ENCODE data around the gene CACNA1C. TPM values are rescaled to one million over a fixed set of nuclear protein-coding genes. Genes with fewer than 3 reads are reported as not detected.
"Not testable (repeated sequence)": the region's sequence is repeated elsewhere in the genome, so short reads cannot be mapped to it uniquely, and the experiment has no call there.

The CACNA1C gene
- total RNA-seq, 1 donor from 2014 or later: 102 TPM

- DNase-seq (ENCODE audit: low spot score in 2 of 2): no peak
- intact Hi-C loops (cut with DNase I): no loop called here
- peak overlapping the region; percentile 51 to 61 for H3K27ac ChIP-seq
- H3K36me3 ChIP-seq: no peaks in the 10 kb centered on the region
- H3K9me3 ChIP-seq: no peaks in the 10 kb centered on the region
- no peak for TF ChIP-seq CTCF (IDR thresholded peaks at IDR 0.05)
- no peaks in the 10 kb centered on the region for H3K27me3 ChIP-seq
- no peak overlapping the region for H3K4me3 ChIP-seq
- peaks cover 30 to 51% of the 10 kb centered on the region in 2 donors for H3K4me1 ChIP-seq
Observed at GRCh38 chr12:2097617-2098016, 44.8 kb downstream of the CACNA1C start.

GRCh38 chr12:2098852-2099251, 46.1 kb downstream of the CACNA1C start:
- peak overlapping the region in 1 of 2 donors; percentile 11 for H3K4me3 ChIP-seq
- no peaks in the 10 kb centered on the region for H3K36me3 ChIP-seq
- intact Hi-C loops (cut with DNase I): no loop called here
- DNase-seq (ENCODE audit: low spot score in 2 of 2): no peak
- peak overlapping the region; percentile 51 to 61 for H3K27ac ChIP-seq
- H3K9me3 ChIP-seq: no peaks in the 10 kb centered on the region
- peaks cover 24 to 41% of the 10 kb centered on the region in 2 donors for H3K4me1 ChIP-seq
- no peaks in the 10 kb centered on the region for H3K27me3 ChIP-seq
- no peak for TF ChIP-seq CTCF (IDR thresholded peaks at IDR 0.05)

GRCh38 chr12:2099595-2099994, 46.8 kb downstream of the CACNA1C start:
- H3K4me3 ChIP-seq: peak overlapping the region in 1 of 2 donors; percentile 11
- DNase-seq (ENCODE audit: low spot score in 2 of 2): no peak
- intact Hi-C loops (cut with DNase I): no loop called here

GRCh38 chr12:2101359-2101758, 48.6 kb downstream of the CACNA1C start:
- Histone ChIP-seq H3K9me3 (no peaks in the 10 kb centered on the region), H3K27ac (peak overlapping the region in 1 of 2 donors; percentile 19), H3K4me1 (peaks cover 8 to 23% of the 10 kb centered on the region in 2 donors), H3K4me3 (no peak overlapping the region), H3K36me3 (no peaks in the 10 kb centered on the region), H3K27me3 (no peaks in the 10 kb centered on the region)
- TF ChIP-seq CTCF (IDR thresholded peaks at IDR 0.05): no peak
- intact Hi-C loops (cut with DNase I): no loop called here
- no peak for DNase-seq (ENCODE audit: low spot score in 2 of 2)

More at GRCh38 chr12:2099595-2099994, 46.8 kb downstream of the CACNA1C start:
- peaks cover 17 to 34% of the 10 kb centered on the region in 2 donors for H3K4me1 ChIP-seq
- peak overlapping the region; percentile 51 to 61 for H3K27ac ChIP-seq
- no peaks in the 10 kb centered on the region for H3K9me3 ChIP-seq
- no peaks in the 10 kb centered on the region for H3K27me3 ChIP-seq
- H3K36me3 ChIP-seq: no peaks in the 10 kb centered on the region
- TF ChIP-seq CTCF (IDR thresholded peaks at IDR 0.05): no peak

- intact Hi-C loops (cut with DNase I): no loop called here
- DNase-seq (ENCODE audit: low spot score in 2 of 2): no peak
- Histone ChIP-seq H3K27me3 (no peaks in the 10 kb centered on the region), H3K4me3 (no peak overlapping the region), H3K36me3 (no peaks in the 10 kb centered on the region), H3K4me1 (peaks cover 8 to 23% of the 10 kb centered on the region in 2 donors), H3K9me3 (no peaks in the 10 kb centered on the region), H3K27ac (peak overlapping the region in 1 of 2 donors; percentile 19)
- TF ChIP-seq CTCF (IDR thresholded peaks at IDR 0.05): no peak
Observed at GRCh38 chr12:2101771-2102170, 49.0 kb downstream of the CACNA1C start.

- Histone ChIP-seq H3K27ac (peak overlapping the region in 1 of 2 donors; percentile 19), H3K4me1 (peaks cover 8 to 23% of the 10 kb centered on the region in 2 donors)
- DNase-seq (ENCODE audit: low spot score in 2 of 2); H3K9me3 ChIP-seq; H3K36me3 ChIP-seq; H3K4me3 ChIP-seq; H3K27me3 ChIP-seq; intact Hi-C loops (cut with DNase I): not testable (repeated sequence)
Observed at GRCh38 chr12:2102736-2103135, 49.9 kb downstream of the CACNA1C start.

GRCh38 chr12:2105387-2105786, 52.6 kb downstream of the CACNA1C start:
- intact Hi-C loops (cut with DNase I); H3K27ac ChIP-seq; H3K36me3 ChIP-seq; H3K27me3 ChIP-seq; H3K9me3 ChIP-seq; H3K4me3 ChIP-seq; DNase-seq (ENCODE audit: low spot score in 2 of 2): not testable (repeated sequence)
- H3K4me1 ChIP-seq: peaks cover 5 to 15% of the 10 kb centered on the region in 2 donors
